Measurements from ENCODE around the gene LRIT3. TPM values are rescaled to one million over a fixed set of nuclear protein-coding genes. Genes with fewer than 3 reads are reported as not detected.

Gene LRIT3
- total RNA-seq, 4 donors from 2014 or later, result under 0.01 to 0.39 (median 0.14) TPM

GRCh38 chr4:109879636-109880314 lies 31.9 kb downstream of the LRIT3 start:
- Histone ChIP-seq H3K4me3 (no peak overlapping the region), H3K36me3 (no peaks in the 10 kb centered on the region), H3K4me1 (no peaks in the 10 kb centered on the region), H3K27ac (replicated peaks in 1 of 4) (no peak overlapping the region), H3K9me3 (no peaks in the 10 kb centered on the region), H3K27me3 (no peaks in the 10 kb centered on the region)
- TF ChIP-seq POLR2AphosphoS5 (IDR thresholded peaks at IDR 0.05) (no peak), EP300 (IDR thresholded peaks at IDR 0.05) (no peak), POLR2A (IDR thresholded peaks at IDR 0.05; ENCODE audit: low read depth) (no peak), CTCF (IDR thresholded peaks at IDR 0.05) (no peak)
- intact Hi-C loops (cut with DNase I), result no loop called here
- 94% methylated on average over 5 of the region's 7 CpGs for WGBS
- no peak for DNase-seq (ENCODE audit: extremely low spot score)

- H3K36me3 ChIP-seq, result no peaks in the 10 kb centered on the region
- TF ChIP-seq POLR2A (IDR thresholded peaks at IDR 0.05; ENCODE audit: low read depth) (no peak), EP300 (IDR thresholded peaks at IDR 0.05) (no peak), CTCF (IDR thresholded peaks at IDR 0.05) (no peak), POLR2AphosphoS5 (IDR thresholded peaks at IDR 0.05) (no peak)
- intact Hi-C loops (cut with DNase I), result no loop called here
Observed at GRCh38 chr4:109886303-109886702, 38.4 kb downstream of the LRIT3 start.

GRCh38 chr4:109887071-109887470 lies 39.2 kb downstream of the LRIT3 start:
- 53% methylated on average over 6 of the region's 6 CpGs for WGBS
- intact Hi-C loops (cut with DNase I), result no loop called here
- TF ChIP-seq POLR2A (IDR thresholded peaks at IDR 0.05; ENCODE audit: low read depth) (no peak), POLR2AphosphoS5 (IDR thresholded peaks at IDR 0.05) (no peak), CTCF (IDR thresholded peaks at IDR 0.05) (no peak), EP300 (IDR thresholded peaks at IDR 0.05) (no peak)

More at GRCh38 chr4:109886303-109886702, 38.4 kb downstream of the LRIT3 start:
- H3K27me3 ChIP-seq, result no peaks in the 10 kb centered on the region
- no peak overlapping the region for H3K27ac ChIP-seq (replicated peaks in 1 of 4)
- H3K4me1 ChIP-seq, result no peaks in the 10 kb centered on the region
- no peak for DNase-seq (ENCODE audit: extremely low spot score)
- no peak overlapping the region for H3K4me3 ChIP-seq
- no peaks in the 10 kb centered on the region for H3K9me3 ChIP-seq

GRCh38 chr4:109890076-109890475 lies 42.2 kb downstream of the LRIT3 start:
- no peaks in the 10 kb centered on the region for H3K27me3 ChIP-seq
- H3K9me3 ChIP-seq, result no peaks in the 10 kb centered on the region
- no peaks in the 10 kb centered on the region for H3K4me1 ChIP-seq
- no peak overlapping the region for H3K27ac ChIP-seq (replicated peaks in 1 of 4)
- no peak for TF ChIP-seq POLR2A (IDR thresholded peaks at IDR 0.05; ENCODE audit: low read depth)
- no peak for TF ChIP-seq POLR2AphosphoS5 (IDR thresholded peaks at IDR 0.05)
- no peak for TF ChIP-seq EP300 (IDR thresholded peaks at IDR 0.05)
- no peak for TF ChIP-seq CTCF (IDR thresholded peaks at IDR 0.05)
- DNase-seq (ENCODE audit: extremely low spot score), result no peak
- H3K36me3 ChIP-seq, result no peaks in the 10 kb centered on the region
- H3K4me3 ChIP-seq, result no peak overlapping the region
- intact Hi-C loops (cut with DNase I), result no loop called here

More at GRCh38 chr4:109887071-109887470, 39.2 kb downstream of the LRIT3 start:
- DNase-seq (ENCODE audit: extremely low spot score), result no peak
- Histone ChIP-seq H3K4me1 (no peaks in the 10 kb centered on the region), H3K27ac (replicated peaks in 1 of 4) (no peak overlapping the region), H3K4me3 (no peak overlapping the region), H3K36me3 (no peaks in the 10 kb centered on the region), H3K27me3 (no peaks in the 10 kb centered on the region), H3K9me3 (no peaks in the 10 kb centered on the region)

Measured in esophagus muscularis mucosa (tissue), 4 donors.